Right lobe of liver (tissue), 6 donors: ENCODE results near the gene SAMD4A. TPM values are rescaled to one million over a fixed set of nuclear protein-coding genes. Genes with fewer than 3 reads are reported as not detected.

Source experiments
- ATAC-seq, 4 donors: fragments of 200-7000 bp; cut with Tn5 transposase; one replicate each; pipeline ENCODE4 v1.9.1; 2020; ENCODE audit warnings: mild to moderate bottlenecking in 4 of 4, moderate library complexity in 4 of 4
- DNase-seq, 3 donors: peaks; one replicate each; pipeline ENCODE4 v3.0.0-alpha.2; 2020
- H3K27ac ChIP-seq, 3 donors: fragments of 200-600 bp; one replicate each; pipeline ENCODE4 v1.8.0; 2022
- H3K27me3 ChIP-seq, 2 donors: fragments of 200-600 bp; one replicate each; pipeline ENCODE4 v1.8.0; 2022
- H3K36me3 ChIP-seq, 4 donors: fragments of 200-600 bp; sonication (generic) in 1 of 4; one replicate each; pipeline versions ENCODE4 v1.5.1 to v1.8.0; 2017 to 2022; ENCODE audit warnings: control low read depth in 1 of 4
- H3K4me1 ChIP-seq, 4 donors: fragments of 200-600 bp; sonication (generic) in 1 of 4; one replicate each; pipeline versions ENCODE4 v1.5.1 to v1.8.0; 2017 to 2022; ENCODE audit warnings: control low read depth in 1 of 4
- H3K4me3 ChIP-seq, 3 donors: fragments of 200-600 bp; one replicate each; pipeline ENCODE4 v1.8.0; 2022
- H3K9me3 ChIP-seq, 4 donors: fragments of 200-600 bp; sonication (generic) in 1 of 4; one replicate each; pipeline versions ENCODE4 v1.5.1 to v1.8.0; 2017 to 2022; ENCODE audit warnings: control low read depth in 1 of 4
- POLR2A ChIP-seq: fragments of 450-650 bp; IDR thresholded peaks from one replicate; pipeline ENCODE4 v1.6.1; 2017; ENCODE audit warnings: antibody characterized with exemption, mild to moderate bottlenecking
- WGBS: methylation state at CpG from one replicate; pipeline ENCODE4 v1.1.6; 2018; ENCODE audit warnings: low coverage, low lambda C conversion rate; ENCODE audit not compliant: insufficient coverage; ENCODE audit errors: missing lambda C conversion rate; 5-methylcytosine and 5-hydroxymethylcytosine counted together
- intact Hi-C, 2 donors: fragments of 100-400 bp; cut with DNase I; formaldehyde crosslinking; loops; one replicate each; pipeline versions ENCODE4 v1.11.2 to v1.14.1; 2022
- total RNA-seq, 6 experiments: library from RNA; depleted of rRNA in 2 of 6; stranded (reverse); fragments of >200 nt in 2 of 6; fragmentation: NEBNext Ultra II Directional in 3 of 6; extraction: Animal tissue kit (Norgen Biotek cat#: 25700) in 3 of 6; gene quantifications; one replicate each; pipeline versions ENCODE4 v1.1.0 to v1.2.4, GENCODE V29; 2016 to 2023
- TF ChIP-seq, protein P1 (sequence below), 4 donors: fragments of 200-600 bp in 3 of 4; fragments of 450-650 bp in 1 of 4; IDR thresholded peaks; one replicate each; pipeline versions ENCODE4 v1.5.1 to v1.8.0; 2016 to 2022; ENCODE audit warnings: antibody characterized with exemption in 4 of 4, mild to moderate bottlenecking in 2 of 4
- donor health status: DM: no; HTN: yes; CAD: no.
- donor health status: DM: no; HTN: no; CAD: no.
- donor health status: DM: no; HTN: no; CAD: no.
- donor health status: DM: no; HTN: yes; CAD: no.
- donor health status: DM: no; HTN: yes; CAD: no.

The SAMD4A gene
- total RNA-seq, 6 experiments from 2014 or later: 16.7 to 31.9 (median 21.1) TPM

DNA sequence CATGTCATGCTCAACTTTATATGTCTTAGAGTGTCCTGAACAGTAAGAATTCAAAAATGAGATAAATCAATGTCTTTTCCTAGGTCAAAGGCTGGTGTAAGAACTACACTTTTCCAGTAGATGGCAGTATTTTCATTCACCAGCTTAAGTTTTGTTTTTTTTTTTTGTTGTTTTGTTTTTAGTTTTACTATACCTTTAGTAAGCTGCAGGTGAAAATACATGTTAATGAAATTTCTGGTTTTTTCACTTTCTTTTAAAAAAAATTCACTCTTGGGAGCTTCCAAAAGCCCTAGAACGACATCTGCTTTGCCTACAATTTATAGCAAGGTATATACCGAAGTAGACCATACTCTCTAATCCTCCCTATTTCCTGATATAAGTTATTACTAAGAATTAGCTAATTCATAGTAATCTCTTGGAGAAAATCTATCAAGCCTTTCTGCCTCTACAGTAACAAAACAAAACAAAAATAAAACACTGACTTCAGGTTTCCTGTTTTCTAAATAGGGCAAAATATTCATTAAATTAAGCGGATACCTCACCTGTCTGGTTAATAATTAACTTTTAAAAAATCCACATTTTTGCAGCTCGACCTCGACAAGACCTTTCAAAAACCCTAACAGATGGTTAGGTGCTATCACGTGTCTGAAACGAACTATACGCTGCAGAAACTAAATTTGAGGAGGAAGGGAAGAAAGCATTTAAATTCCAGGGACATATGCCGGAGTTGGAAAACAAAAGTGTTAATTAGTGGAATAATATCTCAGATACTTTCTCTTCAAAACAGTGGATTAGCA, 2.7 kb upstream of the SAMD4A start:
- Histone ChIP-seq H3K27me3 (no peaks in the 10 kb centered on the region), H3K9me3 (no peaks in the 10 kb centered on the region), H3K27ac (peak overlapping the region; percentile 96 to 99 (median 98)), H3K4me1 (peaks cover 0 to 17% (median 0%) of the 10 kb centered on the region in 4 donors), H3K36me3 (no peaks in the 10 kb centered on the region), H3K4me3 (peak overlapping the region; percentile 51 to 73 (median 66))
- ATAC-seq (no peak), DNase-seq (no peak)
- intact Hi-C loops: loop anchor here in 1 of 2 donors (10.0 kb wide), 1 partner anchor 211 kb away; no protein-coding TSS in a partner anchor
- no peak for TF ChIP-seq POLR2A
- TF ChIP-seq, protein P1, sequence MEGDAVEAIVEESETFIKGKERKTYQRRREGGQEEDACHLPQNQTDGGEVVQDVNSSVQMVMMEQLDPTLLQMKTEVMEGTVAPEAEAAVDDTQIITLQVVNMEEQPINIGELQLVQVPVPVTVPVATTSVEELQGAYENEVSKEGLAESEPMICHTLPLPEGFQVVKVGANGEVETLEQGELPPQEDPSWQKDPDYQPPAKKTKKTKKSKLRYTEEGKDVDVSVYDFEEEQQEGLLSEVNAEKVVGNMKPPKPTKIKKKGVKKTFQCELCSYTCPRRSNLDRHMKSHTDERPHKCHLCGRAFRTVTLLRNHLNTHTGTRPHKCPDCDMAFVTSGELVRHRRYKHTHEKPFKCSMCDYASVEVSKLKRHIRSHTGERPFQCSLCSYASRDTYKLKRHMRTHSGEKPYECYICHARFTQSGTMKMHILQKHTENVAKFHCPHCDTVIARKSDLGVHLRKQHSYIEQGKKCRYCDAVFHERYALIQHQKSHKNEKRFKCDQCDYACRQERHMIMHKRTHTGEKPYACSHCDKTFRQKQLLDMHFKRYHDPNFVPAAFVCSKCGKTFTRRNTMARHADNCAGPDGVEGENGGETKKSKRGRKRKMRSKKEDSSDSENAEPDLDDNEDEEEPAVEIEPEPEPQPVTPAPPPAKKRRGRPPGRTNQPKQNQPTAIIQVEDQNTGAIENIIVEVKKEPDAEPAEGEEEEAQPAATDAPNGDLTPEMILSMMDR (IDR thresholded peaks at IDR 0.05): peak; percentile 82 to 84 (median 83)
- WGBS: 2% methylated on average over 9 of the region's 9 CpGs

DNA sequence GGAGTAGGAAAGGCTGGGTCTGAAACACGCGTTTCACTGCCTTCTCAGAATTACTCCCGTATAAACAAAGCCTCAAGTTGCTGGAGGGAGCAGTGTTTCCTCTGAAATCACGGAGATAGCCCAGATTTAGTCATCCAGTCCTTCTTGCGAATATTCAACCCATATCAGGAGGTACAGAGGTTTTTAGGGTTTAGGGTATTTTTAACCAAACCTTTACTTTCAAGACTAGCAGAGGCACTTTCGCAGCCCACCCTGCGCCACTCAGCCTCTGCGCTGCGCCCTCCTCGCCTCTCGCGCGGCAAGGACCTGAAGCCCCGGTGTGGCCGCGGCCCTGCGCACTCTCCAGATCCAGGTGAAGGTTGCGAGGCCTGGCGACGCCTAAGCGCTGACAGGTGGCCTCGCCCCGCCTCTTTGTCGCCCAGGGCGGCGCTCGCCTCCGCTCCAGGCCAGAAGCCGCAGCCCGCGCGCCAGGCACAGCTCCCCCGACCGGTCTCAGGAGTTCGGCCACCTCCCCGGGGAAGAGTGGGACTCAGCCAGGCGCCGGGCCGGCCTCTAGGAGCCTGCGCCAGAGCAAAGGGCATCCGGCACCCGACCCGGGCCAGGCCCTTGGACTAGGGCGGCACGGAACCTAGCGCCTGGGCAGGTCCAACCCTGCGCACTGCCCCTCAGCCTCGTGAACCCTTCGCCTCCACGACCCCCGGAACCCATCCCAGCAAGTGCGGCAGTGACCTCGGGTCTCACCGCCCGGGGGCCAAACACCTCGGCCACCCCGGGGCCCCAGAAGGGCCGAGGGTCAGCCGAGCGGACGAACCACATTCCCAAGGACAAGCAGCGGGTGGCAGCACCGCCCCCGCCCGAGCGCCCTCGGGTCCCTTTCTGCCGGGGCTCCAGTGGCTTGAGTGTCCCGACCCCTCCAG, 1.8 kb upstream of the SAMD4A start:
- intact Hi-C loops: loop anchor here (5.0 to 10.0 kb wide), 3 partner anchors 127 to 212 kb away; no protein-coding TSS in a partner anchor
- H3K27ac ChIP-seq: peak overlapping the region; percentile 96 to 99 (median 98)
- 0% methylated on average over 17 of the region's 69 CpGs for WGBS

DNA sequence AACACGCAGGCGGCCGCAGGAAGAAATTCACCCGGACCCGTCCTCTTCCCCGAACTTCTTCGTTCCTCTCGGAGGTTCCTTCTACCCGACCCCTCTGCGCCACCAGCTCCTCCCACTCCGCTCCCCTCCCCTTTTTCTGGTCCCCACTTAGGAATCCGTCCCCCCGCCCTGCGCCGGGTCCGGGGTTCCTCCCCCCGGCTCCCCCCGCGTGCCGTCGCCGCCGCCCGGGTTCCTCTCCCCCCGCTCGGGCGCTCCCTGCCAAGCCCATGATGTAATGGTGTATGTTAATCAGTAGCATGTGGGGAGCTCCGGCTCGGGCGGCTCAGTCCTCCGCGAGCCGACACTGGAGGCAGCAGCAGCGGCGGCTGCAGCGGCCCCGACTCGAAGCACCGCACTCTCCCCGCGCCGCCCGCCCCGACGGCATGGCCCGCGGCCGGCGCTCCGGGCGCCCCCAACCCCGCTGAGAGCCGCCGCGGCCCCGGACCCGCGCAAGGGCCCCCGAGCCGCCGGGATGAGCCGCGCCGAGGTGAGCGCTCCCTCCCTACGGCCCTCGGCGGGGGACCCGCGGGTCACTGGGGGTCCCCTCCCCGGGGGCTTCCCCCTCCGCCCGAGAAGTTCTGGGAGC, 1.0 kb upstream of the SAMD4A start:
- Histone ChIP-seq H3K9me3 (no peaks in the 10 kb centered on the region), H3K27ac (peak overlapping the region; percentile 96 to 99 (median 98)), H3K4me1 (peaks cover 0 to 17% (median 0%) of the 10 kb centered on the region in 4 donors), H3K36me3 (no peaks in the 10 kb centered on the region), H3K4me3 (peak overlapping the region; percentile 51 to 73 (median 66)), H3K27me3 (no peaks in the 10 kb centered on the region)
- 0% methylated on average over 8 of the region's 73 CpGs for WGBS
- DNase-seq (peak; percentile 93 to 96 (median 96)), ATAC-seq (peak; percentile 66 to 80 (median 72))
- intact Hi-C loops: loop anchor here (5.0 to 10.0 kb wide), 3 partner anchors 126 to 211 kb away; no protein-coding TSS in a partner anchor
- peak; percentile 91 for TF ChIP-seq POLR2A
- TF ChIP-seq, protein P1 (IDR thresholded peaks at IDR 0.05): no peak

More for the DNA sequence above, 1.8 kb upstream of the SAMD4A start:
- Histone ChIP-seq H3K27me3 (no peaks in the 10 kb centered on the region), H3K36me3 (no peaks in the 10 kb centered on the region), H3K4me1 (peaks cover 0 to 17% (median 0%) of the 10 kb centered on the region in 4 donors), H3K9me3 (no peaks in the 10 kb centered on the region), H3K4me3 (peak overlapping the region; percentile 51 to 73 (median 66))
- DNase-seq: peak; percentile 90 to 96 (median 95)
- peak; percentile 98 for TF ChIP-seq POLR2A
- TF ChIP-seq, protein P1 (IDR thresholded peaks at IDR 0.05): peak in 1 of 4 donors; percentile 6
- ATAC-seq: peak; percentile 70 to 85 (median 76)

DNA sequence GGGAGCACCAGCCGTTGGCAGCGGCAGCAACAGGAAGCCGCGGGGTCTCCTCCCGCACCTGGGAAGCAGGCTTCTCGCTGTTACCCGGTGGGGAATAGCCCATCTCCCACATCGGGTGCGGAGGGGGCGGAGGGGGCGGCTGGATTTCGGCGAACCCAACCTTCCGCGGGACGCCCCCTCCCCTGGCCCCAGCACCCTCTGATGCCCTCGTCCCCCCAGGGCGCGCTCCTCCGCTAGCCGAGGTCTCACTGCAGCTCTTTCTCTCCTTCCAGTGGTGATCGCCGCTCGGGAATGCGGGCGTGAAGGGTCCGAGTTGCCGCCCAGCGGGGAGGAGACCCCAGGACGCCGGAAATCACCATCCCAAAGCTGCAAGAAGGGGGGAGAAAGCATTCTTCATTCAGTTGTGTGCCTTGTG, 303 bp downstream of the SAMD4A start:
- Histone ChIP-seq H3K4me1 (peaks cover 0 to 17% (median 0%) of the 10 kb centered on the region in 4 donors), H3K36me3 (no peaks in the 10 kb centered on the region), H3K9me3 (no peaks in the 10 kb centered on the region), H3K27me3 (no peaks in the 10 kb centered on the region), H3K27ac (peak overlapping the region; percentile 96 to 99 (median 98)), H3K4me3 (peak overlapping the region; percentile 51 to 73 (median 66))
- TF ChIP-seq, protein P1 (IDR thresholded peaks at IDR 0.05): no peak
- no peak for TF ChIP-seq POLR2A
- ATAC-seq: peak in 1 of 4 donors; percentile 0
- 1% methylated on average over 9 of the region's 31 CpGs for WGBS
- intact Hi-C loops: loop anchor here (5.0 to 10.0 kb wide), 3 partner anchors 125 to 210 kb away; no protein-coding TSS in a partner anchor
- peak in 1 of 3 donors; percentile 61 for DNase-seq
